GM23338 (cell line): ENCODE measurements around the gene KIAA0513. TPM values are rescaled to one million over a fixed set of nuclear protein-coding genes. Genes with fewer than 3 reads are reported as not detected.

Experiments
- ATAC-seq: fragments of 200-7000 bp; cut with Tn5 transposase; 3 replicates; pipeline ENCODE4 v1.9.1; 2020
- DNase-seq: peaks from one replicate; pipeline ENCODE4 v3.0.0-alpha.2; 2015; ENCODE audit warnings: low spot score
- H2AFZ ChIP-seq: fragments of 200-600 bp; sonication (generic); 2 replicates; pipeline ENCODE4 v1.8.0; 2016; ENCODE audit warnings: antibody characterized with exemption, mild to moderate bottlenecking, moderate library complexity
- H3F3A ChIP-seq: fragments of 200-600 bp; sonication (generic); replicated peaks from 2 replicates; pipeline ENCODE4 v1.8.0; 2017; ENCODE audit warnings: antibody characterized with exemption, mixed run types, low read depth
- H3K27ac ChIP-seq: fragments of 200-600 bp; sonication (generic); 2 replicates; pipeline ENCODE4 v1.6.1; 2016; ENCODE audit warnings: low read depth
- H3K27me3 ChIP-seq: fragments of 200-600 bp; sonication (generic); 2 replicates; pipeline ENCODE4 v1.8.0; 2016; ENCODE audit warnings: mild to moderate bottlenecking, mixed run types, moderate library complexity; ENCODE audit not compliant: insufficient read depth
- H3K36me3 ChIP-seq: fragments of 200-600 bp; sonication (generic); 2 replicates; pipeline ENCODE4 v1.8.0; 2016; ENCODE audit warnings: mild to moderate bottlenecking; ENCODE audit not compliant: insufficient read depth
- H3K4me1 ChIP-seq: fragments of 200-600 bp; sonication (generic); 2 replicates; pipeline ENCODE4 v1.8.0; 2016; ENCODE audit warnings: mild to moderate bottlenecking, moderate library complexity; ENCODE audit not compliant: insufficient read depth
- H3K4me2 ChIP-seq: fragments of 200-600 bp; sonication (generic); 2 replicates; pipeline ENCODE4 v1.7.1; 2017; ENCODE audit warnings: mixed run types
- H3K4me3 ChIP-seq: fragments of 200-600 bp; sonication (generic); 2 replicates; pipeline ENCODE4 v1.6.1; 2016; ENCODE audit warnings: mixed run types
- H3K79me2 ChIP-seq: fragments of 200-600 bp; sonication (generic); replicated peaks from 2 replicates; pipeline ENCODE4 v1.8.0; 2017; ENCODE audit warnings: mild to moderate bottlenecking; ENCODE audit not compliant: insufficient read depth
- H3K9me2 ChIP-seq: fragments of 200-600 bp; sonication (generic); 2 replicates; pipeline ENCODE4 v1.8.0; 2017; ENCODE audit not compliant: insufficient read depth
- H4K20me1 ChIP-seq: fragments of 200-600 bp; sonication (generic); replicated peaks from 2 replicates; pipeline ENCODE4 v1.8.0; 2017; ENCODE audit warnings: mild to moderate bottlenecking; ENCODE audit not compliant: insufficient read depth
- H3K27ac Mint-ChIP-seq: 2 replicates; pipeline ENCODE4 v1.8.0; 2020; ENCODE audit warnings: inconsistent platforms, mild to moderate bottlenecking, moderate library complexity, mixed read lengths
- H3K27me3 Mint-ChIP-seq: 3 replicates; pipeline ENCODE4 v1.8.0; 2022; ENCODE audit warnings: low read depth, mild to moderate bottlenecking, moderate library complexity, mixed read lengths, inconsistent platforms; ENCODE audit not compliant: insufficient read depth, poor library complexity
- H3K36me3 Mint-ChIP-seq: 3 replicates; pipeline ENCODE4 v1.8.0; 2021; ENCODE audit warnings: low read depth, mild to moderate bottlenecking, inconsistent platforms, moderate library complexity, mixed read lengths
- H3K4me1 Mint-ChIP-seq: 3 replicates; pipeline ENCODE4 v1.8.0; 2020; ENCODE audit warnings: mild to moderate bottlenecking, inconsistent platforms, mixed read lengths
- H3K4me3 Mint-ChIP-seq: 3 replicates; pipeline ENCODE4 v1.8.0; 2021; ENCODE audit warnings: moderate library complexity, mild to moderate bottlenecking, inconsistent platforms, mixed read lengths
- H3K9me3 Mint-ChIP-seq: 3 replicates; pipeline ENCODE4 v1.8.0; 2020; ENCODE audit warnings: moderate library complexity, mild to moderate bottlenecking, inconsistent platforms, mixed read lengths
- CREB1 ChIP-seq: fragments of 250-450 bp; sonication (Bioruptor Pico); IDR thresholded peaks from 2 replicates; pipeline ENCODE4 v1.5.0; 2020; ENCODE audit warnings: low read depth, mild to moderate bottlenecking, moderate library complexity
- CTCF ChIP-seq, 2 experiments: fragments of 200-600 bp in 1 of 2; sonication (generic) in 1 of 2; conservative IDR thresholded peaks; 2 replicates each; pipeline versions ENCODE4 v1.5.1 to v1.6.1; 2016 to 2017; ENCODE audit warnings: antibody characterized with exemption in 2 of 2, low read depth in 2 of 2, mild to moderate bottlenecking in 2 of 2, moderate library complexity in 1 of 2
- EZH2 ChIP-seq: fragments of 200-600 bp; sonication (generic); IDR thresholded peaks from one replicate; pipeline ENCODE4 v1.8.0; 2017; ENCODE audit warnings: antibody characterized with exemption, mild to moderate bottlenecking, low read depth; ENCODE audit not compliant: unreplicated experiment
- EZH2phosphoT487 ChIP-seq: fragments of 200-600 bp; sonication (generic); IDR thresholded peaks from one replicate; pipeline ENCODE4 v1.8.1; 2018; ENCODE audit warnings: antibody characterized with exemption; ENCODE audit not compliant: unreplicated experiment
- JUNB ChIP-seq: IDR thresholded peaks from one replicate; pipeline ENCODE4 v1.6.1; 2016; ENCODE audit warnings: antibody characterized with exemption; ENCODE audit not compliant: unreplicated experiment
- NANOG ChIP-seq: IDR thresholded peaks from 2 replicates; pipeline ENCODE4 v1.6.1; 2016; ENCODE audit warnings: antibody characterized with exemption, borderline replicate concordance
- POLR2AphosphoS5 ChIP-seq: IDR thresholded peaks from 2 replicates; pipeline ENCODE4 v1.6.1; 2016; ENCODE audit warnings: antibody characterized with exemption, low read depth
- STAT1 ChIP-seq: IDR thresholded peaks from one replicate; pipeline ENCODE4 v1.6.1; 2016; ENCODE audit warnings: antibody characterized with exemption; ENCODE audit not compliant: unreplicated experiment
- ZNF114 ChIP-seq: fragments of 250-450 bp; sonication (Bioruptor Pico); IDR thresholded peaks from 2 replicates; pipeline ENCODE4 v1.5.0; 2020; ENCODE audit warnings: mild to moderate bottlenecking, moderate library complexity
- ZNF331 ChIP-seq: fragments of 250-450 bp; sonication (Bioruptor Pico); IDR thresholded peaks from 2 replicates; pipeline ENCODE4 v1.5.0; 2020; ENCODE audit warnings: low read depth, mild to moderate bottlenecking, moderate library complexity
- polyA plus RNA-seq: library from polyadenylated mRNA; unstranded; fragments of >200 nt; fragmentation: Nextera tagmentation; extraction: Ambion mirVana; gene quantifications from 2 replicates; pipeline ENCODE4 v1.2.1, GENCODE V29; 2016
- total RNA-seq: library from RNA; depleted of rRNA; stranded (reverse); fragments of >200 nt; shearing (Covaris generic); gene quantifications from 2 replicates; pipeline ENCODE4 v1.2.3, GENCODE V29; 2014
- TF ChIP-seq, protein P1 (sequence below): IDR thresholded peaks from one replicate; pipeline ENCODE4 v1.6.1; 2018; ENCODE audit warnings: antibody characterized with exemption; ENCODE audit not compliant: unreplicated experiment
- TF ChIP-seq, protein P2 (sequence below): fragments of 250-450 bp; sonication (Bioruptor Pico); IDR thresholded peaks from 2 replicates; pipeline ENCODE4 v1.5.0; 2020; ENCODE audit warnings: mild to moderate bottlenecking, moderate library complexity

Gene KIAA0513
- total and polyA plus RNA-seq, 2 experiments from 2014 or later: 2.1 to 8.7 TPM

DNA sequence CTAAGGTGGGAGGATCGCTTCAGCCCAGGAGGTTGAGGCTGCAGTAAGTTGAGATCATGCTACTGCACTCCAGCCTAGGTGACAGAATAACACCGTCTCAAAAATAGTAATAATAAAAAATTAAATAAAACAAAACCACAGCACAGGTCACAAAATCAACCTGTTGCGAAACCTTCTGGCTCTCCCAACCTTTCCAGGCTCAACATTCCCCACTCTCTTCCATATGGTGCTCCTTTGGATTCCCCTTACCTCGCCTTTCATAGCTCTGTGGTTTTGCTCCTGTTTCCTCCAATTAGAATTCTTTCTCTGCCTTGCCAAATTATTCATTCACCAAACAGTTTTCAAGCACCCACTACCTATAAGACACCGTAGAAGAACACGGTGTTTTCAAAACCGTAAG is 21.0 kb upstream of the KIAA0513 start (continued):
- no peak for TF ChIP-seq CTCF (conservative IDR thresholded peaks at IDR 0.05; ENCODE audit: low read depth in 2 of 2)
- TF ChIP-seq ZNF114 (CRISPR knock-in tag): no peak
- no peak for TF ChIP-seq EZH2phosphoT487

DNA sequence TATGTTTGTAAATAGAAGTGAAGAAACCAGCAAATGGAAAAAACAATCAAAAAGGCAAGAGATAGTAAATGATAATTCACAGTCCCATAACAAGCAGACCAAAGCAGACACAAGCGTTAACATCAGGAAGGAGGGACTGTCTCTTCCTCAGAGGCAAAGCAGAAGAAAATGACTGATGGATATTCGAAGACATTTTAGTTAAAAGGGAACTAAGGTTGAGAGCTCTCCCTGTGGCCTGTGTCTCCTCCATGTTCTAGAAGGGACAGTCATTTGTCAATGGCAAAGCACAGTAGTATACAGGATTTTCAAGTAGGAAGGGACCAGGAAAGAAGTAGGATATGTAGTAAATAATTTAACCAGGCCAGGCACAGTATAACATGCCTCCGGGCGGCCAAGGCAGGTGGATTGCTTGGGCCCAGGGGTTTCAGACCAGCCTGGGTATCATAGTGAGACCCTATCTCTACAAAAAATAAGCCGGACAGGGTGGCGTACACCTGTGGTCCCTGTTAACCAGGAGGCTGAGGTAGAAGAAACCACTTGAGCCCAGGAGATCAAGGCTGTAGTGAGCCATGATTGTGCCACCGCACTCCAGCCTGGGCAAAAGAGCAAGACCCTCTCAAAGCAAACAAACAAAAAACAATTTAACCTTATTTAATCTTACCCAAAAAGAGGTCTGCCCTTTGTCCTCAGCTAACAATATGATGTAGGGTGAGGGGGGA is 19.9 kb upstream of the KIAA0513 start:
- peaks cover 34% of the 10 kb centered on the region for H3K4me1 Mint-ChIP-seq
- no peak overlapping the region for H3K4me3 Mint-ChIP-seq
- peaks cover 82% of the 10 kb centered on the region for H3K79me2 ChIP-seq
- no peak overlapping the region for H3K4me3 ChIP-seq
- H3K36me3 Mint-ChIP-seq: no peaks in the 10 kb centered on the region
- peaks cover 8% of the 10 kb centered on the region; the same call in 1 of the 2 replicates for H3F3A ChIP-seq
- DNase-seq: no peak
- no peak overlapping the region for H3K27ac ChIP-seq
- H3K27me3 ChIP-seq: no peaks in the 10 kb centered on the region
- no peak overlapping the region for H3K4me2 ChIP-seq
- peaks cover 7% of the 10 kb centered on the region; the same call in 1 of the 2 replicates for H3K4me1 ChIP-seq
- H3K36me3 ChIP-seq: no peaks in the 10 kb centered on the region
- no peak overlapping the region for H2AFZ ChIP-seq
- H3K27ac Mint-ChIP-seq: no peak overlapping the region
- no peaks in the 10 kb centered on the region; the same call in 2 of the 3 replicates for H3K9me3 Mint-ChIP-seq
- peaks cover 5% of the 10 kb centered on the region for H3K27me3 Mint-ChIP-seq
- H3K9me2 ChIP-seq: no peaks in the 10 kb centered on the region
- H4K20me1 ChIP-seq: peaks cover 26% of the 10 kb centered on the region
- no peak for ATAC-seq
- TF ChIP-seq NANOG (no peak), ZNF114 (CRISPR knock-in tag) (no peak), JUNB (no peak), ZNF331 (CRISPR knock-in tag) (no peak), EZH2phosphoT487 (no peak), STAT1 (no peak), EZH2 (no peak), POLR2AphosphoS5 (no peak), CREB1 (CRISPR knock-in tag) (no peak)
- TF ChIP-seq, protein P1, sequence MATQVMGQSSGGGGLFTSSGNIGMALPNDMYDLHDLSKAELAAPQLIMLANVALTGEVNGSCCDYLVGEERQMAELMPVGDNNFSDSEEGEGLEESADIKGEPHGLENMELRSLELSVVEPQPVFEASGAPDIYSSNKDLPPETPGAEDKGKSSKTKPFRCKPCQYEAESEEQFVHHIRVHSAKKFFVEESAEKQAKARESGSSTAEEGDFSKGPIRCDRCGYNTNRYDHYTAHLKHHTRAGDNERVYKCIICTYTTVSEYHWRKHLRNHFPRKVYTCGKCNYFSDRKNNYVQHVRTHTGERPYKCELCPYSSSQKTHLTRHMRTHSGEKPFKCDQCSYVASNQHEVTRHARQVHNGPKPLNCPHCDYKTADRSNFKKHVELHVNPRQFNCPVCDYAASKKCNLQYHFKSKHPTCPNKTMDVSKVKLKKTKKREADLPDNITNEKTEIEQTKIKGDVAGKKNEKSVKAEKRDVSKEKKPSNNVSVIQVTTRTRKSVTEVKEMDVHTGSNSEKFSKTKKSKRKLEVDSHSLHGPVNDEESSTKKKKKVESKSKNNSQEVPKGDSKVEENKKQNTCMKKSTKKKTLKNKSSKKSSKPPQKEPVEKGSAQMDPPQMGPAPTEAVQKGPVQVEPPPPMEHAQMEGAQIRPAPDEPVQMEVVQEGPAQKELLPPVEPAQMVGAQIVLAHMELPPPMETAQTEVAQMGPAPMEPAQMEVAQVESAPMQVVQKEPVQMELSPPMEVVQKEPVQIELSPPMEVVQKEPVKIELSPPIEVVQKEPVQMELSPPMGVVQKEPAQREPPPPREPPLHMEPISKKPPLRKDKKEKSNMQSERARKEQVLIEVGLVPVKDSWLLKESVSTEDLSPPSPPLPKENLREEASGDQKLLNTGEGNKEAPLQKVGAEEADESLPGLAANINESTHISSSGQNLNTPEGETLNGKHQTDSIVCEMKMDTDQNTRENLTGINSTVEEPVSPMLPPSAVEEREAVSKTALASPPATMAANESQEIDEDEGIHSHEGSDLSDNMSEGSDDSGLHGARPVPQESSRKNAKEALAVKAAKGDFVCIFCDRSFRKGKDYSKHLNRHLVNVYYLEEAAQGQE: no peak
- TF ChIP-seq, protein P2, sequence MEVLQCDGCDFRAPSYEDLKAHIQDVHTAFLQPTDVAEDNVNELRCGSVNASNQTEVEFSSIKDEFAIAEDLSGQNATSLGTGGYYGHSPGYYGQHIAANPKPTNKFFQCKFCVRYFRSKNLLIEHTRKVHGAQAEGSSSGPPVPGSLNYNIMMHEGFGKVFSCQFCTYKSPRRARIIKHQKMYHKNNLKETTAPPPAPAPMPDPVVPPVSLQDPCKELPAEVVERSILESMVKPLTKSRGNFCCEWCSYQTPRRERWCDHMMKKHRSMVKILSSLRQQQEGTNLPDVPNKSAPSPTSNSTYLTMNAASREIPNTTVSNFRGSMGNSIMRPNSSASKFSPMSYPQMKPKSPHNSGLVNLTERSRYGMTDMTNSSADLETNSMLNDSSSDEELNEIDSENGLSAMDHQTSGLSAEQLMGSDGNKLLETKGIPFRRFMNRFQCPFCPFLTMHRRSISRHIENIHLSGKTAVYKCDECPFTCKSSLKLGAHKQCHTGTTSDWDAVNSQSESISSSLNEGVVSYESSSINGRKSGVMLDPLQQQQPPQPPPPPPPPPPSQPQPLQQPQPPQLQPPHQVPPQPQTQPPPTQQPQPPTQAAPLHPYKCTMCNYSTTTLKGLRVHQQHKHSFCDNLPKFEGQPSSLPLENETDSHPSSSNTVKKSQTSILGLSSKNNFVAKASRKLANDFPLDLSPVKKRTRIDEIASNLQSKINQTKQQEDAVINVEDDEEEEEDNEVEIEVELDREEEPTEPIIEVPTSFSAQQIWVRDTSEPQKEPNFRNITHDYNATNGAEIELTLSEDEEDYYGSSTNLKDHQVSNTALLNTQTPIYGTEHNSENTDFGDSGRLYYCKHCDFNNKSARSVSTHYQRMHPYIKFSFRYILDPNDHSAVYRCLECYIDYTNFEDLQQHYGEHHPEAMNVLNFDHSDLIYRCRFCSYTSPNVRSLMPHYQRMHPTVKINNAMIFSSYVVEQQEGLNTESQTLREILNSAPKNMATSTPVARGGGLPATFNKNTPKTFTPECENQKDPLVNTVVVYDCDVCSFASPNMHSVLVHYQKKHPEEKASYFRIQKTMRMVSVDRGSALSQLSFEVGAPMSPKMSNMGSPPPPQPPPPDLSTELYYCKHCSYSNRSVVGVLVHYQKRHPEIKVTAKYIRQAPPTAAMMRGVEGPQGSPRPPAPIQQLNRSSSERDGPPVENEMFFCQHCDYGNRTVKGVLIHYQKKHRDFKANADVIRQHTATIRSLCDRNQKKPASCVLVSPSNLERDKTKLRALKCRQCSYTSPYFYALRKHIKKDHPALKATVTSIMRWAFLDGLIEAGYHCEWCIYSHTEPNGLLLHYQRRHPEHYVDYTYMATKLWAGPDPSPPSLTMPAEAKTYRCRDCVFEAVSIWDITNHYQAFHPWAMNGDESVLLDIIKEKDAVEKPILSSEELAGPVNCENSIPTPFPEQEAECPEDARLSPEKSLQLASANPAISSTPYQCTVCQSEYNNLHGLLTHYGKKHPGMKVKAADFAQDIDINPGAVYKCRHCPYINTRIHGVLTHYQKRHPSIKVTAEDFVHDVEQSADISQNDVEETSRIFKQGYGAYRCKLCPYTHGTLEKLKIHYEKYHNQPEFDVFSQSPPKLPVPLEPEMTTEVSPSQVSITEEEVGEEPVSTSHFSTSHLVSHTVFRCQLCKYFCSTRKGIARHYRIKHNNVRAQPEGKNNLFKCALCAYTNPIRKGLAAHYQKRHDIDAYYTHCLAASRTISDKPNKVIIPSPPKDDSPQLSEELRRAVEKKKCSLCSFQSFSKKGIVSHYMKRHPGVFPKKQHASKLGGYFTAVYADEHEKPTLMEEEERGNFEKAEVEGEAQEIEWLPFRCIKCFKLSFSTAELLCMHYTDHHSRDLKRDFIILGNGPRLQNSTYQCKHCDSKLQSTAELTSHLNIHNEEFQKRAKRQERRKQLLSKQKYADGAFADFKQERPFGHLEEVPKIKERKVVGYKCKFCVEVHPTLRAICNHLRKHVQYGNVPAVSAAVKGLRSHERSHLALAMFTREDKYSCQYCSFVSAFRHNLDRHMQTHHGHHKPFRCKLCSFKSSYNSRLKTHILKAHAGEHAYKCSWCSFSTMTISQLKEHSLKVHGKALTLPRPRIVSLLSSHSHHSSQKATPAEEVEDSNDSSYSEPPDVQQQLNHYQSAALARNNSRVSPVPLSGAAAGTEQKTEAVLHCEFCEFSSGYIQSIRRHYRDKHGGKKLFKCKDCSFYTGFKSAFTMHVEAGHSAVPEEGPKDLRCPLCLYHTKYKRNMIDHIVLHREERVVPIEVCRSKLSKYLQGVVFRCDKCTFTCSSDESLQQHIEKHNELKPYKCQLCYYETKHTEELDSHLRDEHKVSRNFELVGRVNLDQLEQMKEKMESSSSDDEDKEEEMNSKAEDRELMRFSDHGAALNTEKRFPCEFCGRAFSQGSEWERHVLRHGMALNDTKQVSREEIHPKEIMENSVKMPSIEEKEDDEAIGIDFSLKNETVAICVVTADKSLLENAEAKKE: no peak
